ENCODE results near the gene CSPG4.

CSPG4 gene

GRCh38 chr15:75696311-75696720 lies 16.3 kb downstream of the CSPG4 start:
- Histone ChIP-seq H3F3A (ENCODE audit: insufficient read depth, low read length) (no peaks in the 10 kb centered on the region), H3K4me1 (ENCODE audit: insufficient read depth, low read length, severe bottlenecking) (no peaks in the 10 kb centered on the region), H3K36me3 (ENCODE audit: insufficient read depth, low read length) (no peaks in the 10 kb centered on the region), H3K79me2 (ENCODE audit: insufficient read depth, low read length) (no peaks in the 10 kb centered on the region), H3K9ac (ENCODE audit: low read length) (no peak overlapping the region), H2AFZ (ENCODE audit: low read length) (no peak overlapping the region), H4K20me1 (ENCODE audit: insufficient read depth, low read length) (no peaks in the 10 kb centered on the region), H3K9me2 (ENCODE audit: low read depth, low read length) (no peaks in the 10 kb centered on the region), H3K9me3 (ENCODE audit: low read length) (no peaks in the 10 kb centered on the region), H3K27ac (ENCODE audit: low read depth, low read length, poor library complexity, severe bottlenecking) (no peak overlapping the region), H3K4me3 (ENCODE audit: low read depth, low read length, poor library complexity, severe bottlenecking) (no peak overlapping the region), H3K27me3 (ENCODE audit: insufficient read depth, low read length) (no peaks in the 10 kb centered on the region), H3K4me2 (ENCODE audit: low read length) (no peak overlapping the region)
- no peak for TF ChIP-seq CTCF (IDR thresholded peaks at IDR 0.05; ENCODE audit: low read length)
- TF ChIP-seq EZH2 (IDR thresholded peaks at IDR 0.05; ENCODE audit: borderline replicate concordance, low read length) = no peak

- H3K4me1 ChIP-seq (ENCODE audit: insufficient read depth, low read length, severe bottlenecking) = no peaks in the 10 kb centered on the region
- no peak overlapping the region for H3K4me3 ChIP-seq (ENCODE audit: low read depth, low read length, poor library complexity, severe bottlenecking)
- no peak overlapping the region for H3K4me2 ChIP-seq (ENCODE audit: low read length)
- no peaks in the 10 kb centered on the region for H3K79me2 ChIP-seq (ENCODE audit: insufficient read depth, low read length)
- no peaks in the 10 kb centered on the region for H3K27me3 ChIP-seq (ENCODE audit: insufficient read depth, low read length)
- no peaks in the 10 kb centered on the region for H3F3A ChIP-seq (ENCODE audit: insufficient read depth, low read length)
- no peak overlapping the region for H3K9ac ChIP-seq (ENCODE audit: low read length)
- H3K36me3 ChIP-seq (ENCODE audit: insufficient read depth, low read length) = no peaks in the 10 kb centered on the region
- no peaks in the 10 kb centered on the region for H3K9me2 ChIP-seq (ENCODE audit: low read depth, low read length)
- TF ChIP-seq EZH2 (IDR thresholded peaks at IDR 0.05; ENCODE audit: borderline replicate concordance, low read length) (no peak), CTCF (IDR thresholded peaks at IDR 0.05; ENCODE audit: low read length) (no peak)
- H2AFZ ChIP-seq (ENCODE audit: low read length) = no peak overlapping the region
- H3K9me3 ChIP-seq (ENCODE audit: low read length) = no peaks in the 10 kb centered on the region
- H4K20me1 ChIP-seq (ENCODE audit: insufficient read depth, low read length) = no peaks in the 10 kb centered on the region
- H3K27ac ChIP-seq (ENCODE audit: low read depth, low read length, poor library complexity, severe bottlenecking) = no peak overlapping the region
Measured at GRCh38 chr15:75695634-75696310, 16.9 kb downstream of the CSPG4 start.

- no peaks in the 10 kb centered on the region for H3K36me3 ChIP-seq (ENCODE audit: insufficient read depth, low read length)
- H3K4me3 ChIP-seq (ENCODE audit: low read depth, low read length, poor library complexity, severe bottlenecking) = no peak overlapping the region
- no peak overlapping the region for H3K4me2 ChIP-seq (ENCODE audit: low read length)
- H3K27ac ChIP-seq (ENCODE audit: low read depth, low read length, poor library complexity, severe bottlenecking) = no peak overlapping the region
- no peaks in the 10 kb centered on the region for H3K9me3 ChIP-seq (ENCODE audit: low read length)
- no peaks in the 10 kb centered on the region for H3F3A ChIP-seq (ENCODE audit: insufficient read depth, low read length)
- no peaks in the 10 kb centered on the region for H4K20me1 ChIP-seq (ENCODE audit: insufficient read depth, low read length)
- no peaks in the 10 kb centered on the region for H3K27me3 ChIP-seq (ENCODE audit: insufficient read depth, low read length)
- no peak overlapping the region for H3K9ac ChIP-seq (ENCODE audit: low read length)
- no peak for TF ChIP-seq EZH2 (IDR thresholded peaks at IDR 0.05; ENCODE audit: borderline replicate concordance, low read length)
- no peaks in the 10 kb centered on the region for H3K9me2 ChIP-seq (ENCODE audit: low read depth, low read length)
- no peaks in the 10 kb centered on the region for H3K79me2 ChIP-seq (ENCODE audit: insufficient read depth, low read length)
- no peaks in the 10 kb centered on the region for H3K4me1 ChIP-seq (ENCODE audit: insufficient read depth, low read length, severe bottlenecking)
- H2AFZ ChIP-seq (ENCODE audit: low read length) = no peak overlapping the region
Measured at GRCh38 chr15:75695220-75695619, 17.4 kb downstream of the CSPG4 start.

All from OCI-LY1 (cell line).